Measurements from ENCODE around the gene WDFY2.

DNA sequence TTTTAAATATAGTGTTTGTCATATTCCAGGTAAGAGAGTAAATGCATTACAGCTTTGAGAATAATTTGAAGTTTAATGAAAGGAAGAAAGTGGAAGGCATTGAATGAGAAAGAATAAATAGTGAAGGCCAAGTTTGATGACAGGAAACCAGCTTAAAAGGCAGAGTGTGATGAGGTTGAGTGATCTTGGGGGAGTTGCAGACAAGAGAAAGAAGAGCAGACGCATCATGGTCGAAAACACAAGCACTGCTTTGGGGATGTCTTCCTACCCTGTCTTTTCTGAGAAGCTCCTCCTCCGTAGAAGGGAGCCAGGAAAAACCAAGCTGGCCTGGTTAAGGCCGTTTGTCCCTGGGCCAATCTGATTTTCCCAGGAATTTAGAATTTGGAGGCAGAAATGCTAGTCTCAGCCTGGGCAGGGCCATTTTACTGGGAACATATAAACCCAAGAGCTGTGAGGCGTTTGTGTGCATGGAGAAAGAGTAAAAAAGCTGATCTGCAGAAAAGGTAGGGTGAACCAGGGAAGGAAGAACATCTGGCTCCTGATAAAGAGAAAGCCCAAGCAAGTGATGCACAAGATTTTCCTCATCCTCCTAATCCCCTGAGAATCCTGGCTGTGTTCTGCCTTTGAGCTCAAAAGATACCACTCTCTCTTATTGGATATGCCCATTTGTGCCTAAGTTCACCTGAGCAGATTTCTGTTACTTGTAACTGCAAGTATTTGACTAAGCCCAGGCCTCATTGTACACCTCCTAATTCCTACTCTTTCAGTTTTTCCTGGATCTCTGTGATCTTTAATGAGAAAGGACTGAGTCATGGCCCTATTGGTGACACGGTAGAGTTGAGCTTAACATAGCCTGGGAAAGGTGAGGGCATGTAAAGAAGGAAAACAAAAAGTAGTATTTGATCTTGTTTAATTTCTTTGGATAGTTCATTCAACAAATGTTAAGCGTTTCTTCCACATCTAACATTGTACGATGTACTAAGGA lies 80.0 kb downstream of the WDFY2 start:
- TF ChIP-seq, protein P1, sequence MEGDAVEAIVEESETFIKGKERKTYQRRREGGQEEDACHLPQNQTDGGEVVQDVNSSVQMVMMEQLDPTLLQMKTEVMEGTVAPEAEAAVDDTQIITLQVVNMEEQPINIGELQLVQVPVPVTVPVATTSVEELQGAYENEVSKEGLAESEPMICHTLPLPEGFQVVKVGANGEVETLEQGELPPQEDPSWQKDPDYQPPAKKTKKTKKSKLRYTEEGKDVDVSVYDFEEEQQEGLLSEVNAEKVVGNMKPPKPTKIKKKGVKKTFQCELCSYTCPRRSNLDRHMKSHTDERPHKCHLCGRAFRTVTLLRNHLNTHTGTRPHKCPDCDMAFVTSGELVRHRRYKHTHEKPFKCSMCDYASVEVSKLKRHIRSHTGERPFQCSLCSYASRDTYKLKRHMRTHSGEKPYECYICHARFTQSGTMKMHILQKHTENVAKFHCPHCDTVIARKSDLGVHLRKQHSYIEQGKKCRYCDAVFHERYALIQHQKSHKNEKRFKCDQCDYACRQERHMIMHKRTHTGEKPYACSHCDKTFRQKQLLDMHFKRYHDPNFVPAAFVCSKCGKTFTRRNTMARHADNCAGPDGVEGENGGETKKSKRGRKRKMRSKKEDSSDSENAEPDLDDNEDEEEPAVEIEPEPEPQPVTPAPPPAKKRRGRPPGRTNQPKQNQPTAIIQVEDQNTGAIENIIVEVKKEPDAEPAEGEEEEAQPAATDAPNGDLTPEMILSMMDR (IDR thresholded peaks at IDR 0.05; ENCODE audit: low read depth, low read length) = no peak
- no peak for TF ChIP-seq POLR2A (IDR thresholded peaks at IDR 0.05; ENCODE audit: extremely low read depth, insufficient read length)
- TF ChIP-seq, protein P2, sequence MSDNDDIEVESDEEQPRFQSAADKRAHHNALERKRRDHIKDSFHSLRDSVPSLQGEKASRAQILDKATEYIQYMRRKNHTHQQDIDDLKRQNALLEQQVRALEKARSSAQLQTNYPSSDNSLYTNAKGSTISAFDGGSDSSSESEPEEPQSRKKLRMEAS (IDR thresholded peaks at IDR 0.05; ENCODE audit: low read depth, low read length) = no peak

Measured in NB4 (cell line).